ENCODE measurements around the gene UNC5C. TPM values are rescaled to one million over a fixed set of nuclear protein-coding genes. Genes with fewer than 3 reads are reported as not detected.

The UNC5C gene
- total RNA-seq, 2 experiments from 2014 or later = not detected

- Mint-ChIP-seq H3K27ac (no peak overlapping the region), H3K27me3 (no peaks in the 10 kb centered on the region), H3K4me3 (no peak overlapping the region), H3K4me1 (ENCODE audit: low read depth) (no peaks in the 10 kb centered on the region), H3K36me3 (ENCODE audit: low read depth) (no peaks in the 10 kb centered on the region), H3K9me3 (no peaks in the 10 kb centered on the region)
- DNase-seq (no peak), ATAC-seq (ENCODE audit: poor library complexity) (no peak)
- no peak overlapping the region for H3K4me3 ChIP-seq (ENCODE audit: low read length)
- H3K27ac ChIP-seq (ENCODE audit: low read depth in 1 of 2, low read length in 2 of 2) = no peak overlapping the region
- POLR2A ChIA-PET = no interaction called here
- H3K27me3 ChIP-seq (ENCODE audit: control insufficient read depth in 1 of 2, insufficient read depth in 2 of 2, low read length in 2 of 2) = no peaks in the 10 kb centered on the region
- no peak for TF ChIP-seq CTCF (IDR thresholded peaks at IDR 0.05)
- intact Hi-C loops (cut with DNase I, micrococcal nuclease) = no loop called here
- H3K36me3 ChIP-seq (ENCODE audit: insufficient read depth, low read length) = no peaks in the 10 kb centered on the region
- CTCF ChIA-PET = no interaction called here
- no peaks in the 10 kb centered on the region for H3K9me3 ChIP-seq (ENCODE audit: control insufficient read depth in 1 of 2, insufficient read depth in 1 of 2, low read length in 2 of 2)
- H3K4me1 ChIP-seq (ENCODE audit: insufficient read depth, low read length) = no peaks in the 10 kb centered on the region
Observed at GRCh38 chr4:95367824-95368223, 180.9 kb downstream of the UNC5C start.

- DNase-seq (no peak), ATAC-seq (ENCODE audit: poor library complexity) (no peak)
- CTCF ChIA-PET = no interaction called here
- Mint-ChIP-seq H3K4me3 (no peak overlapping the region), H3K4me1 (ENCODE audit: low read depth) (no peaks in the 10 kb centered on the region), H3K27me3 (no peaks in the 10 kb centered on the region), H3K9me3 (no peaks in the 10 kb centered on the region), H3K36me3 (ENCODE audit: low read depth) (no peaks in the 10 kb centered on the region), H3K27ac (no peak overlapping the region)
- no peaks in the 10 kb centered on the region for H3K4me1 ChIP-seq (ENCODE audit: insufficient read depth, low read length)
- no peak overlapping the region for H3K4me3 ChIP-seq (ENCODE audit: low read length)
- POLR2A ChIA-PET = no interaction called here
- intact Hi-C loops (cut with DNase I, micrococcal nuclease) = no loop called here
- H3K27ac ChIP-seq (ENCODE audit: low read depth in 1 of 2, low read length in 2 of 2) = no peak overlapping the region
- no peaks in the 10 kb centered on the region for H3K9me3 ChIP-seq (ENCODE audit: control insufficient read depth in 1 of 2, insufficient read depth in 1 of 2, low read length in 2 of 2)
- no peak for TF ChIP-seq CTCF (IDR thresholded peaks at IDR 0.05)
- H3K36me3 ChIP-seq (ENCODE audit: insufficient read depth, low read length) = no peaks in the 10 kb centered on the region
- no peaks in the 10 kb centered on the region for H3K27me3 ChIP-seq (ENCODE audit: control insufficient read depth in 1 of 2, insufficient read depth in 2 of 2, low read length in 2 of 2)
Observed at GRCh38 chr4:95363966-95364365, 184.8 kb downstream of the UNC5C start.

- Mint-ChIP-seq H3K4me1 (ENCODE audit: low read depth) (no peaks in the 10 kb centered on the region), H3K4me3 (no peak overlapping the region), H3K36me3 (ENCODE audit: low read depth) (no peaks in the 10 kb centered on the region), H3K27me3 (no peaks in the 10 kb centered on the region), H3K9me3 (no peaks in the 10 kb centered on the region), H3K27ac (no peak overlapping the region)
- CTCF ChIA-PET = no interaction called here
- POLR2A ChIA-PET = no interaction called here
- Histone ChIP-seq H3K36me3 (ENCODE audit: insufficient read depth, low read length) (no peaks in the 10 kb centered on the region), H3K4me1 (ENCODE audit: insufficient read depth, low read length) (no peaks in the 10 kb centered on the region), H3K4me3 (ENCODE audit: low read length) (no peak overlapping the region), H3K27ac (ENCODE audit: low read depth in 1 of 2, low read length in 2 of 2) (no peak overlapping the region), H3K27me3 (ENCODE audit: control insufficient read depth in 1 of 2, insufficient read depth in 2 of 2, low read length in 2 of 2) (no peaks in the 10 kb centered on the region), H3K9me3 (ENCODE audit: control insufficient read depth in 1 of 2, insufficient read depth in 1 of 2, low read length in 2 of 2) (no peaks in the 10 kb centered on the region)
- ATAC-seq (ENCODE audit: poor library complexity) (no peak), DNase-seq (no peak)
- TF ChIP-seq CTCF (IDR thresholded peaks at IDR 0.05) = no peak
- intact Hi-C loops (cut with DNase I, micrococcal nuclease) = no loop called here
Observed at GRCh38 chr4:95363559-95363925, 185.2 kb downstream of the UNC5C start.
